ENCODE measurements around the gene ANKRD16. TPM values are rescaled to one million over a fixed set of nuclear protein-coding genes. Genes with fewer than 3 reads are reported as not detected.

The ANKRD16 gene
- total and polyA plus RNA-seq, 2 donors (not counting 1 experiment from before 2014, with no cell fraction given) = 10.9 to 12.6 TPM

- ATAC-seq (ENCODE audit: low read depth) (no peak), DNase-seq (no peak)
- Histone ChIP-seq H3K27me3 (replicated peaks in 1 of 4; ENCODE audit: control extremely low read depth in 1 of 4, control insufficient read depth in 3 of 4, insufficient read depth in 4 of 4, low read length in 3 of 4) (no peaks in the 10 kb centered on the region), H3K4me3 (ENCODE audit: control extremely low read depth in 1 of 5, extremely low read depth in 1 of 5, insufficient read depth in 1 of 5, low read depth in 2 of 5, low read length in 4 of 5) (no peak overlapping the region), H3K9me3 (ENCODE audit: control extremely low read depth in 1 of 3, control insufficient read depth in 2 of 3, insufficient read depth in 1 of 3, low read length in 2 of 3) (peaks cover 0 to 8% (median 0%) of the 10 kb centered on the region in 3 donors), H3K79me2 (ENCODE audit: control insufficient read depth, insufficient read depth, low read length) (peaks cover 93% of the 10 kb centered on the region), H4K20me1 (ENCODE audit: control insufficient read depth, insufficient read depth, low read length, poor library complexity, severe bottlenecking) (peaks cover 4% of the 10 kb centered on the region), H3K27ac (ENCODE audit: low read length in 2 of 2) (no peak overlapping the region), H3K36me3 (replicated peaks in 1 of 2; ENCODE audit: control extremely low read depth in 1 of 2, control insufficient read depth in 1 of 2, extremely low read depth in 1 of 2, insufficient read depth in 2 of 2, low read length in 1 of 2) (peaks cover under 1 to 12% of the 10 kb centered on the region in 2 experiments), H3K4me2 (replicated peaks; ENCODE audit: low read depth, low read length, poor library complexity, severe bottlenecking) (no peak overlapping the region), H3K9ac (ENCODE audit: low read length) (no peak overlapping the region), H2AFZ (ENCODE audit: insufficient read depth, low read depth, low read length, poor library complexity, severe bottlenecking) (no peak overlapping the region), H3K4me1 (ENCODE audit: control insufficient read depth in 2 of 2, insufficient read depth in 2 of 2, low read length in 2 of 2) (peaks cover 5 to 7% of the 10 kb centered on the region in 2 donors)
- Mint-ChIP-seq H3K4me1 (peaks cover 15% of the 10 kb centered on the region), H3K4me3 (no peak overlapping the region), H3K27me3 (no peaks in the 10 kb centered on the region), H3K9me3 (ENCODE audit: insufficient read depth) (no peaks in the 10 kb centered on the region), H3K27ac (no peak overlapping the region)
- ChIA-PET CTCF (interaction anchor here (1.1 kb wide), 1 partner anchor 248 kb away, joined by 3 read pairs; no protein-coding TSS in a partner anchor), POLR2A (interaction anchor here (0.6 to 0.7 kb wide), 2 partner anchors 12 to 77 kb away, joined by 3 read pairs; partner anchors contain the start of gene FBH1)
- intact Hi-C loops (cut with micrococcal nuclease) = no loop called here
- TF ChIP-seq CTCF (IDR thresholded peaks at IDR 0.05) = no peak
- TF ChIP-seq EZH2 (IDR thresholded peaks at IDR 0.05; ENCODE audit: borderline replicate concordance, insufficient read depth, low read depth, low read length, poor library complexity, severe bottlenecking) = no peak
- 100% methylated on average over 3 of the region's 18 CpGs for WGBS (ENCODE audit: insufficient coverage)
Measured at GRCh38 chr10:5902511-5903274, 13.0 kb upstream of the ANKRD16 start.

- H3K9me3 ChIP-seq (ENCODE audit: control extremely low read depth in 1 of 3, control insufficient read depth in 2 of 3, insufficient read depth in 1 of 3, low read length in 2 of 3) = peaks cover 0 to 8% (median 0%) of the 10 kb centered on the region in 3 donors
- H3K79me2 ChIP-seq (ENCODE audit: control insufficient read depth, insufficient read depth, low read length) = peaks cover 86% of the 10 kb centered on the region
- Mint-ChIP-seq H3K4me3 (no peak overlapping the region), H3K27ac (no peak overlapping the region), H3K27me3 (no peaks in the 10 kb centered on the region), H3K4me1 (peaks cover 33% of the 10 kb centered on the region), H3K9me3 (ENCODE audit: insufficient read depth) (no peaks in the 10 kb centered on the region)
- WGBS (ENCODE audit: insufficient coverage) = 98% methylated on average over 13 of the region's 13 CpGs
- no peak for ATAC-seq (ENCODE audit: low read depth)
- H3K27me3 ChIP-seq (replicated peaks in 1 of 4; ENCODE audit: control extremely low read depth in 1 of 4, control insufficient read depth in 3 of 4, insufficient read depth in 4 of 4, low read length in 3 of 4) = no peaks in the 10 kb centered on the region
- H3K4me2 ChIP-seq (replicated peaks; ENCODE audit: low read depth, low read length, poor library complexity, severe bottlenecking) = no peak overlapping the region
- no peak overlapping the region for H2AFZ ChIP-seq (ENCODE audit: insufficient read depth, low read depth, low read length, poor library complexity, severe bottlenecking)
- H3K4me3 ChIP-seq (ENCODE audit: control extremely low read depth in 1 of 5, extremely low read depth in 1 of 5, insufficient read depth in 1 of 5, low read depth in 2 of 5, low read length in 4 of 5) = no peak overlapping the region
- ChIA-PET POLR2A (no interaction called here), CTCF (no interaction called here)
- no peak overlapping the region for H3K9ac ChIP-seq (ENCODE audit: low read length)
- TF ChIP-seq EZH2 (IDR thresholded peaks at IDR 0.05; ENCODE audit: borderline replicate concordance, insufficient read depth, low read depth, low read length, poor library complexity, severe bottlenecking) (no peak), CTCF (IDR thresholded peaks at IDR 0.05) (no peak)
- H3K27ac ChIP-seq (ENCODE audit: low read length in 2 of 2) = no peak overlapping the region
- DNase-seq = no peak
- H4K20me1 ChIP-seq (ENCODE audit: control insufficient read depth, insufficient read depth, low read length, poor library complexity, severe bottlenecking) = peaks cover 4% of the 10 kb centered on the region
- peaks cover 0 to 2% of the 10 kb centered on the region in 2 experiments for H3K36me3 ChIP-seq (replicated peaks in 1 of 2; ENCODE audit: control extremely low read depth in 1 of 2, control insufficient read depth in 1 of 2, extremely low read depth in 1 of 2, insufficient read depth in 2 of 2, low read length in 1 of 2)
- H3K4me1 ChIP-seq (ENCODE audit: control insufficient read depth in 2 of 2, insufficient read depth in 2 of 2, low read length in 2 of 2) = peaks cover 26 to 28% of the 10 kb centered on the region in 2 donors
- intact Hi-C loops (cut with micrococcal nuclease) = no loop called here
Measured at GRCh38 chr10:5900247-5900646, 10.6 kb upstream of the ANKRD16 start.

Measured in B cell (primary cell).